Cardiac fibroblast (primary cell): ENCODE results near the gene MAD1L1.

Experiments used
- DNase-seq, 2 donors: peaks; one replicate each; pipeline versions ENCODE4 v3.0.0 to v3.0.0-alpha.2; 2010; ENCODE audit warnings: low read depth in 2 of 2
- H3K4me3 ChIP-seq, 2 donors: replicated peaks in 1 of 2; 1 replicate in 1 of 2; 2 replicates in 1 of 2; pipeline ENCODE4 v1.5.1; 2011; ENCODE audit warnings: low read depth in 2 of 2, low read length in 2 of 2, mild to moderate bottlenecking in 2 of 2, moderate library complexity in 1 of 2
- CTCF ChIP-seq: IDR thresholded peaks from one replicate; pipeline ENCODE4 v1.5.1; 2011; ENCODE audit warnings: low read depth, mild to moderate bottlenecking, low read length, inconsistent platforms

The MAD1L1 gene

GRCh38 chr7:2219606-2220005, 13.1 kb downstream of the MAD1L1 start:
- no peak for DNase-seq
- H3K4me3 ChIP-seq, result no peak overlapping the region
- TF ChIP-seq CTCF, result no peak

DNA sequence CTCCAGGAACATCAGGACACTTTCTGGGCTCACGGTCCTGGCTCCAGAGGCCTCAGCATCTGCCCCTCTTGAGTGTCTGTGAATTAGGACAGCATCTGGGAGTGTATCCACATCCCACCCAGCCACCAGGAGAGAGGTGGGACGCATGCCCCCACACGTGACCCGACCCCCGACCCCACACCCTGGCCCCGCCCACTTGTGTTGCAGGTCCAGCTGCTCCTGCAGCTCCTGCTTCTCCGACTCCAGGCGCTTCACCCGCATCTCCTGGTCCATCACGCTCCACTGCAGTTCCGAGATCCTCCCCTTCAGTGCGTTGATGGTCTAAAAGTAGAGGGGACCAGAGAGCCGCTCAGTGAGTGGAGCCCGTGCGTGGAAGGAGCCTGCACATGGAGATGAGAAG, 13.6 kb downstream of the MAD1L1 start:
- no peak overlapping the region for H3K4me3 ChIP-seq
- no peak for DNase-seq
- TF ChIP-seq CTCF, result no peak

DNA sequence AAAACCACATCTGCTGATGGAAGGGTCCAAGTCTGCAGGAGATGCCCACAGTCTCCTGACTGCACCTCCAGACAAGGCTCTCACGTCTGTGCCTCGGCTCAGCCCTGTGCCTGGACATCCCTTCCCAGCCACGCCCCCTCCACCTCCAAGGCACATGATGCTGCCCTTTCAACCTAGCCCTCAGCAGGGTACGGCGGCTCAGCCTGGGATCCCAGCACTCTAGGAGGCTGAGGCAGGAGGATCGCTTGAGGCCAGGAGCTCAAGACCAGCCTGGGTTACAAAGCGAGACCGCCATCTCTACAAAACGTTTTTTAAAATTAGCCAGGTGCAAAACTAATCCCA, 14.3 kb downstream of the MAD1L1 start:
- TF ChIP-seq CTCF, result no peak
- no peak overlapping the region for H3K4me3 ChIP-seq

GRCh38 chr7:2217716-2218443, 14.9 kb downstream of the MAD1L1 start:
- no peak for DNase-seq
- no peak overlapping the region for H3K4me3 ChIP-seq
- TF ChIP-seq CTCF, result no peak

More for the DNA sequence above, 14.3 kb downstream of the MAD1L1 start:
- no peak for DNase-seq

DNA sequence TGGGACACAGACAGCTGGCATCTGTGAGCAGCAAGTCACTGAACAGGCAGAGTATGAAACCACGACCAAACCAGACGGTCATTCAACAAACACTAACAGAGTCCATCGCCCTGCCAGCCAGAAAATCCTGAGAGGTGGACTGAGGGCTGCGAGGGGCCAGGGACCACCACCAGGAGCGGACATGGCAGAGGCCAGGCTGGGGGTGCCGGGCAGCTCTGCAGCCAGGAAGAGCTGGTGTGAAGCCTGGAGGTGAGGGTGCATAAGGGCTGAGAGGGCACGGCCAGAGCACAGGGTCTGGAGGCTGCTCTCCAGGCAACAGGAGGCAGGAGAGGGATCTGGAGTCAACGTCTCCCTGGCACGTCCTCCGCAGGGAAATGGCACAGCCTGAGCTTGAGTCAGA, 15.5 kb downstream of the MAD1L1 start:
- H3K4me3 ChIP-seq, result no peak overlapping the region
- no peak for DNase-seq
- TF ChIP-seq CTCF, result no peak

GRCh38 chr7:2215851-2216250, 16.9 kb downstream of the MAD1L1 start:
- TF ChIP-seq CTCF, result no peak
- no peak overlapping the region for H3K4me3 ChIP-seq
- DNase-seq, result no peak

- no peak for TF ChIP-seq CTCF
- DNase-seq, result no peak
- no peak overlapping the region for H3K4me3 ChIP-seq
Observed at GRCh38 chr7:2214636-2215035, 18.1 kb downstream of the MAD1L1 start.
